Breast epithelium (tissue), 4 donors: ENCODE results near the gene PMM1. TPM values are rescaled to one million over a fixed set of nuclear protein-coding genes. Genes with fewer than 3 reads are reported as not detected.
A peak's percentile ranks its signal among the peaks of the same experiment; 100 is the strongest.

Experiments used
- DNase-seq, 2 donors: peaks; one replicate each; pipeline ENCODE4 v3.0.0-alpha.2; 2019; ENCODE audit warnings: low spot score in 2 of 2
- H3K27ac ChIP-seq, 2 donors: fragments of 200-600 bp; sonication (generic) in 1 of 2; one replicate each; pipeline ENCODE4 v1.5.1; 2016 to 2019; ENCODE audit warnings: mild to moderate bottlenecking in 1 of 2
- H3K27me3 ChIP-seq, 2 donors: fragments of 200-600 bp; sonication (generic) in 1 of 2; one replicate each; pipeline versions ENCODE4 v1.5.1 to v1.6.0; 2017 to 2019; ENCODE audit warnings: control low read depth in 1 of 2, mild to moderate bottlenecking in 1 of 2
- H3K36me3 ChIP-seq: fragments of 200-600 bp; one replicate; pipeline ENCODE4 v1.5.1; 2019
- H3K4me1 ChIP-seq, 2 donors: fragments of 200-600 bp; sonication (generic); one replicate each; pipeline ENCODE4 v1.5.1; 2016 to 2019; ENCODE audit warnings: control low read depth in 1 of 2
- H3K4me3 ChIP-seq, 3 donors: fragments of 200-600 bp; sonication (generic); 1 replicate in 2 of 3; 2 replicates in 1 of 3; pipeline ENCODE4 v1.5.1; 2016 to 2019; ENCODE audit warnings: mild to moderate bottlenecking in 3 of 3, moderate library complexity in 2 of 3
- H3K9me3 ChIP-seq, 2 donors: fragments of 200-600 bp; sonication (generic) in 1 of 2; one replicate each; pipeline ENCODE4 v1.5.1; 2016 to 2019; ENCODE audit warnings: control low read depth in 1 of 2
- POLR2A ChIP-seq: fragments of 450-650 bp; IDR thresholded peaks from one replicate; pipeline ENCODE4 v1.6.1; 2016; ENCODE audit warnings: antibody characterized with exemption, mild to moderate bottlenecking, moderate library complexity
- POLR2AphosphoS5 ChIP-seq, 3 donors: sonication (generic); formaldehyde crosslinking; IDR thresholded peaks; one replicate each; pipeline ENCODE4 v1.6.1; 2017; ENCODE audit warnings: antibody characterized with exemption in 3 of 3
- intact Hi-C: fragments of 100-400 bp; cut with DNase I; formaldehyde crosslinking; loops from one replicate; pipeline ENCODE4 v1.15.1; 2023; ENCODE audit warnings: low total_unique reads
- total RNA-seq, 3 donors: library from RNA; depleted of rRNA; stranded (reverse); fragments of >200 nt; gene quantifications; one replicate each; pipeline ENCODE4 v1.1.0, GENCODE V29; 2016
- TF ChIP-seq, protein P1 (sequence below), 3 donors: fragments of 450-650 bp; IDR thresholded peaks; one replicate each; pipeline ENCODE4 v1.5.1; 2016 to 2017; ENCODE audit warnings: antibody characterized with exemption in 3 of 3, mild to moderate bottlenecking in 3 of 3, moderate library complexity in 3 of 3

PMM1 gene
- total RNA-seq, 3 donors from 2014 or later: 42.7 to 74.1 (median 48.5) TPM

DNA sequence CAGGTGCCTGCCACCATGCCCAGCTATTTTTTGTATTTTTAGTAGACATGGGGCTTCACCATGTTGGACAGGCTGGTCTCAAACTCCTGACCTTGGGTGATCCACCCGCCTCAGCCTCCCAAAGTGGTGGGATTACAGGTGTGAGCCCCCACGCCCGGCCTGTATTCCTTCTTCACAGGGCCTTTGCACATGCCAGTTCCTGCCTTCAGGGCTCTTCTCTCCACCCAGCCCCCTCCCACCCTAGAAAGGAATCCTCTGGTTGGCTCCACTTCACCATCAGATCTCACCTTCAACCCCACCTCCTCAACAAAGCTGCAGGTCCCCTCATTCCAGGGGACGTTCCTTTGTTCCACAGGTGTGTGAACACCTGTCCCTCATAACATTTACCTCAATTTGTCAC is 47.4 kb downstream of the PMM1 start:
- Histone ChIP-seq H3K36me3 (no peaks in the 10 kb centered on the region), H3K27me3 (no peaks in the 10 kb centered on the region), H3K4me1 (peaks cover 0 to 12% of the 10 kb centered on the region in 2 donors), H3K9me3 (no peaks in the 10 kb centered on the region), H3K4me3 (peak overlapping the region in 1 of 3 donors; percentile 78), H3K27ac (peak overlapping the region in 1 of 2 donors; percentile 13)
- intact Hi-C loops: no loop called here
- DNase-seq: no peak
- TF ChIP-seq POLR2A (no peak), POLR2AphosphoS5 (IDR thresholded peaks at IDR 0.05) (no peak)
- TF ChIP-seq, protein P1, sequence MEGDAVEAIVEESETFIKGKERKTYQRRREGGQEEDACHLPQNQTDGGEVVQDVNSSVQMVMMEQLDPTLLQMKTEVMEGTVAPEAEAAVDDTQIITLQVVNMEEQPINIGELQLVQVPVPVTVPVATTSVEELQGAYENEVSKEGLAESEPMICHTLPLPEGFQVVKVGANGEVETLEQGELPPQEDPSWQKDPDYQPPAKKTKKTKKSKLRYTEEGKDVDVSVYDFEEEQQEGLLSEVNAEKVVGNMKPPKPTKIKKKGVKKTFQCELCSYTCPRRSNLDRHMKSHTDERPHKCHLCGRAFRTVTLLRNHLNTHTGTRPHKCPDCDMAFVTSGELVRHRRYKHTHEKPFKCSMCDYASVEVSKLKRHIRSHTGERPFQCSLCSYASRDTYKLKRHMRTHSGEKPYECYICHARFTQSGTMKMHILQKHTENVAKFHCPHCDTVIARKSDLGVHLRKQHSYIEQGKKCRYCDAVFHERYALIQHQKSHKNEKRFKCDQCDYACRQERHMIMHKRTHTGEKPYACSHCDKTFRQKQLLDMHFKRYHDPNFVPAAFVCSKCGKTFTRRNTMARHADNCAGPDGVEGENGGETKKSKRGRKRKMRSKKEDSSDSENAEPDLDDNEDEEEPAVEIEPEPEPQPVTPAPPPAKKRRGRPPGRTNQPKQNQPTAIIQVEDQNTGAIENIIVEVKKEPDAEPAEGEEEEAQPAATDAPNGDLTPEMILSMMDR (IDR thresholded peaks at IDR 0.05): no peak

DNA sequence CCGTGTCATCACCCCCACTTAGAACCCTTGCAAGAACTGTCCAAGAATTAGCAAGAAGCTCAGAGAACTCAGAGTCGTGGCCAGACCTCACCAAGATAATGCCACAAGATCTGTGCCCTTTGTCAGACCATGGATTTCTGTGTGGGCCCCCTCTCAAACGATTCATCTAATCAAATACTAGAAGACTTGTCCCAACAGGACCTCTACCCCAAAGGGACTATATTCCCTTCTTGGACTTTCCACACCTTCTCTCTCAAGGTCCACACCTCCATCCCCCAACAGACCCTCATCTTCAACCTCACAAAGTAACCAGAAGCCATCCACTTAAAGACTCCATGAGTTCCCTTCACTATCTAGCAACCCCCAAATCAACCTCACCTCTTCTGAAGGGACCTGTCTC is 48.2 kb downstream of the PMM1 start:
- Histone ChIP-seq H3K27me3 (no peaks in the 10 kb centered on the region), H3K27ac (peak overlapping the region in 1 of 2 donors; percentile 22), H3K36me3 (no peaks in the 10 kb centered on the region), H3K9me3 (no peaks in the 10 kb centered on the region), H3K4me1 (peaks cover 0 to 12% of the 10 kb centered on the region in 2 donors), H3K4me3 (no peak overlapping the region)
- intact Hi-C loops: no loop called here
- DNase-seq: no peak
- TF ChIP-seq POLR2AphosphoS5 (IDR thresholded peaks at IDR 0.05): no peak
- no peak for TF ChIP-seq POLR2A
- TF ChIP-seq, protein P1 (IDR thresholded peaks at IDR 0.05): no peak

DNA sequence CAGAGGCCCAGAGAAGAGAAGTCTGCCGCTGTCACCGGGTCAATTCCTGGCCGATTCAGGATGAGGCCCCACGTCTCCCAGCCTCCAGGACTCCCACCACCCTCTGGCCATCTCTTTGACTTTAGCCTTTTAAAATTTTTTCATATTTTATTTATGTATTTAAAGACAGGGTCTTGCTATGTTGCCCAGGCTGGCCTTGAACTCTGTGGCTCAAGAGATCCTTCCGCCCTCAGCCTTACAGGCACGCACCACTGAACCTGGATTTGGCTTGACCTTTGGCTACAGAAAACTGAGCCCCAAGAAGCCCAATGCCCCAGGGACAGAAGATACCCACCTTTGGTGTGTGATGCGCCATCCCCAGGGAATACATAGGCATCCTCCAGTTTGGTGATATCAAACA is 49.3 kb downstream of the PMM1 start:
- intact Hi-C loops: no loop called here
- peaks cover 0 to 12% of the 10 kb centered on the region in 2 donors for H3K4me1 ChIP-seq

DNA sequence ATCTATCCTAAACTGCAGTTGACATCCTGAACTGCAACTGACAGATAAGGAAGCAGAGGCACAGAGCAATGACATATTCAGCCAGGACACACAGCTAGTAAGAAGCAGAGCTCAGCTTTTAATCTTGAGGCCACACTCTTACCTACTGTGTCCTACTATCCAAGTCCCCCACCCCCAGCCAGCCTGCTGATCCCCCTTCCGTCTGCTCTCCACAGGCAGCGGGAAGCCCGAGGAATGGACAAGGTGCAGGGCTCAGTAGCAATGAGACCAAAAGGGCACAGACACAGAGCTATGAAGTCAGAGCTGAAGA is 49.7 kb downstream of the PMM1 start:
- intact Hi-C loops: no loop called here
- TF ChIP-seq, protein P1 (IDR thresholded peaks at IDR 0.05): no peak
- TF ChIP-seq POLR2A (no peak), POLR2AphosphoS5 (IDR thresholded peaks at IDR 0.05) (no peak)
- Histone ChIP-seq H3K27ac (no peak overlapping the region), H3K4me1 (peaks cover 0 to 12% of the 10 kb centered on the region in 2 donors), H3K36me3 (no peaks in the 10 kb centered on the region), H3K4me3 (no peak overlapping the region), H3K27me3 (no peaks in the 10 kb centered on the region), H3K9me3 (no peaks in the 10 kb centered on the region)
- no peak for DNase-seq

More for the DNA sequence above, 49.3 kb downstream of the PMM1 start:
- DNase-seq: no peak
- no peak overlapping the region for H3K27ac ChIP-seq
- TF ChIP-seq POLR2AphosphoS5 (IDR thresholded peaks at IDR 0.05) (no peak), POLR2A (no peak)
- TF ChIP-seq, protein P1 (IDR thresholded peaks at IDR 0.05): no peak
- H3K36me3 ChIP-seq: no peaks in the 10 kb centered on the region
- no peak overlapping the region for H3K4me3 ChIP-seq
- H3K9me3 ChIP-seq: no peaks in the 10 kb centered on the region
- H3K27me3 ChIP-seq: no peaks in the 10 kb centered on the region

DNA sequence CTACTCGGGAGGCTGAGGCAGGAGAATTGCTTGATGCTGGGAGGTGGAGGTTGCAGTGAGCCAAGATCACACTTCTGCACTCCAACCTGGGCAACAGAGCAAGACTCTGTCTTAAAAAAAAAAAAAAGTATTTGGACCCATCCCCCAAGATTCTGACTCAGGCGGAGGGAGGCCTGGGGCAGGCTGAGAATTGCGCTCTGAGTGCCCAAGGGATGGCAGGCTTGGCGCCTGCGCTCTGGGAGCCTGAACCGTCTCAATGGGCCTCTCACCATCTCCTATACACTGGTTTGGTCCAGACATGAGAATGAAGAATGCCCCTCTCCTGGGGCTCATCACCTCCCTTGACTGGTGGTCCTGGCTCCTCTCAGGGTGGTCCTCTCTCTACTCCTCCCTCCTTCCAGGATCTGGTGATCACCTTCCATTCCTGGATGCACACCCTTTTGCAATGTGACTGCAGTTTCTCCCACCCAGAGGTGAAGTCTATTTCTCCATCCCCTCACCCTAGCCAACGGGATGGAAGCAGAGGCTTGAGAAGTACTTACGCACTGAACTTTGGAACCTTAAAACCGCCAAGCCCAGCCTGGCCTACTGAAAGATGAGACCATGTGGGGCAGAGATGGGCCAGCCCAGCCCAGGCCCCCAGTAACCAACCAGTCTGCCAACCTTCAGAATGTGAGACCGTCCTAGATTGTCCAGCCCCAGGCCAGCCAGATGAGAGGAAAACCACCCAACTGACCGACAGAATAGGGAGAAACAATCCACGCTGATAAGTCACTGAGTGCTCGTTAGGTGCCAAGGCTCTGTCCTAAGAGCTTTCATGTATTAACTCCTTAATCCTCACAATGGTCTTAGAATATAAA is 50.3 kb downstream of the PMM1 start:
- Histone ChIP-seq H3K4me3 (no peak overlapping the region), H3K27me3 (no peaks in the 10 kb centered on the region), H3K36me3 (no peaks in the 10 kb centered on the region), H3K4me1 (peaks cover 0 to 12% of the 10 kb centered on the region in 2 donors), H3K27ac (no peak overlapping the region), H3K9me3 (no peaks in the 10 kb centered on the region)
- DNase-seq: no peak
- intact Hi-C loops: no loop called here
- TF ChIP-seq POLR2AphosphoS5 (IDR thresholded peaks at IDR 0.05): no peak
- TF ChIP-seq, protein P1 (IDR thresholded peaks at IDR 0.05): no peak
- TF ChIP-seq POLR2A: no peak
